ENCODE measurements around the gene AIFM3. TPM values are rescaled to one million over a fixed set of nuclear protein-coding genes. Genes with fewer than 3 reads are reported as not detected.

AIFM3 gene
- total RNA-seq, 1 experiment from 2014 or later: 2.6 TPM

GRCh38 chr22:21020802-21021429 lies 53.9 kb downstream of the AIFM3 start:
- no peak for TF ChIP-seq ZSCAN18 (CRISPR knock-in tag; IDR thresholded peaks at IDR 0.05)
- TF ChIP-seq ESRRA (CRISPR knock-in tag; IDR thresholded peaks at IDR 0.05; ENCODE audit: borderline replicate concordance): no peak
- peak; percentile 52; the same call in 1 of the 2 replicates for TF ChIP-seq CTCF (IDR thresholded peaks at IDR 0.05)
- TF ChIP-seq ZNF219 (CRISPR knock-in tag; IDR thresholded peaks at IDR 0.05; ENCODE audit: borderline replicate concordance): no peak
- no peak for TF ChIP-seq ZNF416 (CRISPR knock-in tag; IDR thresholded peaks at IDR 0.05)
- CTCF ChIA-PET: interaction anchor here (0.6 to 2.0 kb wide), 35 partner anchors 9 to 227 kb away, joined by 3 to 55 read pairs (median 6); partner anchors contain the start of genes CRKL, LRRC74B, LZTR1 and SLC7A4
- DNase-seq (ENCODE audit: low spot score): peak; percentile 68
- no peak overlapping the region for H3K27ac Mint-ChIP-seq
- POLR2A ChIA-PET: interaction anchor here (1.1 to 1.5 kb wide), 2 partner anchors 25 to 39 kb away, joined by 3 read pairs; partner anchors contain the start of genes LRRC74B and LZTR1
- H3K9me3 Mint-ChIP-seq: peaks cover 6% of the 10 kb centered on the region
- no peak overlapping the region for H3K4me3 Mint-ChIP-seq
- no peaks in the 10 kb centered on the region for H3K36me3 Mint-ChIP-seq
- ATAC-seq: peak; percentile 95
- peaks cover 14% of the 10 kb centered on the region for H3K27me3 Mint-ChIP-seq (ENCODE audit: low read depth)
- H3K4me1 Mint-ChIP-seq: no peaks in the 10 kb centered on the region

- H3K27me3 Mint-ChIP-seq (ENCODE audit: low read depth): peaks cover 10% of the 10 kb centered on the region
- ChIA-PET POLR2A (no interaction called here), CTCF (interaction anchor here (0.7 to 2.0 kb wide), 5 partner anchors 10 to 80 kb away, joined by 3 to 55 read pairs (median 16); partner anchors contain the start of genes LZTR1 and SLC7A4)
- no peak overlapping the region for H3K27ac Mint-ChIP-seq
- no peak for DNase-seq (ENCODE audit: low spot score)
- no peaks in the 10 kb centered on the region for H3K4me1 Mint-ChIP-seq
- H3K36me3 Mint-ChIP-seq: no peaks in the 10 kb centered on the region
- H3K4me3 Mint-ChIP-seq: no peak overlapping the region
- ATAC-seq: no peak
- peaks cover 6% of the 10 kb centered on the region for H3K9me3 Mint-ChIP-seq
- TF ChIP-seq E2F4 (CRISPR knock-in tag; IDR thresholded peaks at IDR 0.05; ENCODE audit: borderline replicate concordance, low read depth) (no peak), NR1H2 (CRISPR knock-in tag; IDR thresholded peaks at IDR 0.05) (no peak), ZNF532 (CRISPR knock-in tag; IDR thresholded peaks at IDR 0.05; ENCODE audit: borderline replicate concordance) (no peak), SOX15 (CRISPR knock-in tag; IDR thresholded peaks at IDR 0.05) (no peak), PRRX2 (CRISPR knock-in tag; IDR thresholded peaks at IDR 0.05) (no peak), ZNF416 (CRISPR knock-in tag; IDR thresholded peaks at IDR 0.05) (no peak), OVOL2 (CRISPR knock-in tag; IDR thresholded peaks at IDR 0.05; ENCODE audit: borderline replicate concordance) (no peak), NFYB (CRISPR knock-in tag; conservative IDR thresholded peaks at IDR 0.05; ENCODE audit: low read depth) (no peak), AR (CRISPR knock-in tag; IDR thresholded peaks at IDR 0.05) (no peak), GRHL2 (CRISPR knock-in tag; IDR thresholded peaks at IDR 0.05; ENCODE audit: insufficient replicate concordance, severe bottlenecking) (no peak), ZNF512 (CRISPR knock-in tag; IDR thresholded peaks at IDR 0.05; ENCODE audit: borderline replicate concordance) (no peak), KAT7 (CRISPR knock-in tag; IDR thresholded peaks at IDR 0.05; ENCODE audit: borderline replicate concordance) (no peak), ZNF121 (CRISPR knock-in tag; IDR thresholded peaks at IDR 0.05) (no peak), TEAD4 (CRISPR knock-in tag; IDR thresholded peaks at IDR 0.05) (no peak), E2F1 (CRISPR knock-in tag; IDR thresholded peaks at IDR 0.05) (no peak)
Measured at GRCh38 chr22:21022507-21022906, 55.5 kb downstream of the AIFM3 start.

Measured in WTC11 (cell line).